Activated naive CD4-positive, alpha-beta T cell treated with anti-CD3 and anti-CD28 coated beads, Interleukin-2, amount 50 U/mL, for 24 hours (primary cell): ENCODE results near the gene CAPZA1.

Experiments
- H3K27ac Mint-ChIP-seq: one replicate; pipeline ENCODE4 v1.8.0; 2021; ENCODE audit warnings: mild to moderate bottlenecking, mixed read lengths
- H3K27me3 Mint-ChIP-seq: one replicate; pipeline ENCODE4 v1.8.0; 2021; ENCODE audit warnings: mixed read lengths
- H3K36me3 Mint-ChIP-seq: one replicate; pipeline ENCODE4 v1.8.0; 2021; ENCODE audit warnings: mixed read lengths
- H3K4me1 Mint-ChIP-seq: one replicate; pipeline ENCODE4 v1.8.0; 2021; ENCODE audit warnings: mixed read lengths
- H3K4me3 Mint-ChIP-seq: one replicate; pipeline ENCODE4 v1.8.0; 2021; ENCODE audit warnings: mild to moderate bottlenecking, mixed read lengths
- H3K9me3 Mint-ChIP-seq: one replicate; pipeline ENCODE4 v1.8.0; 2021; ENCODE audit warnings: mixed read lengths

Gene CAPZA1

GRCh38 chr1:112619518-112620376, at the start of gene CAPZA1:
Gene CAPZA1, plus strand, starts transcription at chr1:112619832. Its CDS starts 13 bp downstream, at chr1:112619845.
- Mint-ChIP-seq H3K4me3 (peak within 1 kb of the TSS; percentile 99), H3K27ac (peak within 1 kb of the TSS; percentile 100), H3K4me1 (peaks cover 44% of the 10 kb centered on the region), H3K9me3 (no peaks in the 10 kb centered on the region), H3K36me3 (peaks cover 10% of the 10 kb centered on the region), H3K27me3 (no peaks in the 10 kb centered on the region)

GRCh38 chr1:112575154-112575804, 44.4 kb upstream of the CAPZA1 start:
- no peaks in the 10 kb centered on the region for H3K9me3 Mint-ChIP-seq
- H3K27ac Mint-ChIP-seq, result no peak overlapping the region
- no peaks in the 10 kb centered on the region for H3K27me3 Mint-ChIP-seq
- no peaks in the 10 kb centered on the region for H3K4me1 Mint-ChIP-seq
- no peak overlapping the region for H3K4me3 Mint-ChIP-seq
- peaks cover 12% of the 10 kb centered on the region for H3K36me3 Mint-ChIP-seq

GRCh38 chr1:112576240-112576639, 43.4 kb upstream of the CAPZA1 start:
- Mint-ChIP-seq H3K9me3 (no peaks in the 10 kb centered on the region), H3K27me3 (no peaks in the 10 kb centered on the region), H3K36me3 (peaks cover 12% of the 10 kb centered on the region), H3K4me1 (no peaks in the 10 kb centered on the region), H3K4me3 (no peak overlapping the region), H3K27ac (no peak overlapping the region)

GRCh38 chr1:112579801-112580510, 39.7 kb upstream of the CAPZA1 start:
- Mint-ChIP-seq H3K4me3 (no peak overlapping the region), H3K4me1 (no peaks in the 10 kb centered on the region), H3K36me3 (peaks cover 7% of the 10 kb centered on the region), H3K9me3 (no peaks in the 10 kb centered on the region), H3K27ac (no peak overlapping the region), H3K27me3 (no peaks in the 10 kb centered on the region)

GRCh38 chr1:112581586-112582192, 37.9 kb upstream of the CAPZA1 start:
- Mint-ChIP-seq H3K27ac (no peak overlapping the region), H3K27me3 (no peaks in the 10 kb centered on the region), H3K9me3 (no peaks in the 10 kb centered on the region), H3K4me3 (no peak overlapping the region), H3K36me3 (no peaks in the 10 kb centered on the region), H3K4me1 (no peaks in the 10 kb centered on the region)

GRCh38 chr1:112583366-112583765, 36.3 kb upstream of the CAPZA1 start:
- no peak overlapping the region for H3K27ac Mint-ChIP-seq
- H3K36me3 Mint-ChIP-seq, result peaks cover 2% of the 10 kb centered on the region
- H3K9me3 Mint-ChIP-seq, result no peaks in the 10 kb centered on the region
- H3K4me1 Mint-ChIP-seq, result no peaks in the 10 kb centered on the region
- no peak overlapping the region for H3K4me3 Mint-ChIP-seq
- H3K27me3 Mint-ChIP-seq, result no peaks in the 10 kb centered on the region

GRCh38 chr1:112589766-112590165, 29.9 kb upstream of the CAPZA1 start:
- peaks cover 25% of the 10 kb centered on the region for H3K36me3 Mint-ChIP-seq
- no peak overlapping the region for H3K4me3 Mint-ChIP-seq
- no peaks in the 10 kb centered on the region for H3K4me1 Mint-ChIP-seq
- no peak overlapping the region for H3K27ac Mint-ChIP-seq
- peaks cover 14% of the 10 kb centered on the region for H3K9me3 Mint-ChIP-seq
- no peaks in the 10 kb centered on the region for H3K27me3 Mint-ChIP-seq

GRCh38 chr1:112594208-112594876, 25.3 kb upstream of the CAPZA1 start:
- Mint-ChIP-seq H3K4me3 (no peak overlapping the region), H3K36me3 (peaks cover 18% of the 10 kb centered on the region), H3K27me3 (no peaks in the 10 kb centered on the region), H3K27ac (no peak overlapping the region), H3K9me3 (peaks cover 8% of the 10 kb centered on the region), H3K4me1 (no peaks in the 10 kb centered on the region)

- no peaks in the 10 kb centered on the region for H3K27me3 Mint-ChIP-seq
- H3K36me3 Mint-ChIP-seq, result peaks cover 12% of the 10 kb centered on the region
- H3K27ac Mint-ChIP-seq, result no peak overlapping the region
- H3K4me1 Mint-ChIP-seq, result no peaks in the 10 kb centered on the region
- H3K9me3 Mint-ChIP-seq, result no peaks in the 10 kb centered on the region
- no peak overlapping the region for H3K4me3 Mint-ChIP-seq
These were observed 20.2 kb upstream of the CAPZA1 start for GRCh38 chr1:112599477-112599876.

GRCh38 chr1:112603012-112603411, 16.6 kb upstream of the CAPZA1 start:
- Mint-ChIP-seq H3K27ac (no peak overlapping the region), H3K4me1 (no peaks in the 10 kb centered on the region), H3K4me3 (no peak overlapping the region), H3K36me3 (peaks cover 20% of the 10 kb centered on the region), H3K27me3 (no peaks in the 10 kb centered on the region), H3K9me3 (no peaks in the 10 kb centered on the region)

GRCh38 chr1:112603541-112603940, 16.1 kb upstream of the CAPZA1 start:
- no peaks in the 10 kb centered on the region for H3K9me3 Mint-ChIP-seq
- peaks cover 24% of the 10 kb centered on the region for H3K36me3 Mint-ChIP-seq
- no peaks in the 10 kb centered on the region for H3K4me1 Mint-ChIP-seq
- no peak overlapping the region for H3K4me3 Mint-ChIP-seq
- no peaks in the 10 kb centered on the region for H3K27me3 Mint-ChIP-seq
- H3K27ac Mint-ChIP-seq, result no peak overlapping the region

- no peaks in the 10 kb centered on the region for H3K9me3 Mint-ChIP-seq
- no peaks in the 10 kb centered on the region for H3K4me1 Mint-ChIP-seq
- no peaks in the 10 kb centered on the region for H3K27me3 Mint-ChIP-seq
- H3K27ac Mint-ChIP-seq, result peak overlapping the region; percentile 55
- no peak overlapping the region for H3K4me3 Mint-ChIP-seq
- H3K36me3 Mint-ChIP-seq, result peaks cover 27% of the 10 kb centered on the region
These were observed 13.9 kb upstream of the CAPZA1 start for GRCh38 chr1:112605633-112606327.

GRCh38 chr1:112614460-112615065, 5.1 kb upstream of the CAPZA1 start:
- H3K4me3 Mint-ChIP-seq, result no peak overlapping the region
- peaks cover 14% of the 10 kb centered on the region for H3K4me1 Mint-ChIP-seq
- no peak overlapping the region for H3K27ac Mint-ChIP-seq
- no peaks in the 10 kb centered on the region for H3K27me3 Mint-ChIP-seq
- peaks cover 9% of the 10 kb centered on the region for H3K36me3 Mint-ChIP-seq
- H3K9me3 Mint-ChIP-seq, result no peaks in the 10 kb centered on the region

GRCh38 chr1:112618114-112618720, 1.4 kb upstream of the CAPZA1 start:
- Mint-ChIP-seq H3K27me3 (no peaks in the 10 kb centered on the region), H3K4me1 (peaks cover 34% of the 10 kb centered on the region), H3K36me3 (peaks cover 9% of the 10 kb centered on the region), H3K27ac (peak overlapping the region; percentile 100), H3K9me3 (no peaks in the 10 kb centered on the region), H3K4me3 (peak overlapping the region; percentile 99)
